Mesendoderm (in vitro differentiated cells): Measurements from ENCODE around the gene UNC5B.

Experiments used
- DNase-seq: peaks from one replicate; pipeline ENCODE4 v3.0.0; 2013
- H2AK5ac ChIP-seq: 2 replicates; pipeline ENCODE4 v1.6.1; 2013; ENCODE audit warnings: low read length, inconsistent platforms
- H2BK120ac ChIP-seq: 2 replicates; pipeline ENCODE4 v1.6.1; 2013; ENCODE audit warnings: low read depth, mild to moderate bottlenecking, low read length, moderate library complexity, mixed read lengths
- H2BK15ac ChIP-seq: replicated peaks from 2 replicates; pipeline ENCODE4 v1.6.1; 2013; ENCODE audit warnings: low read depth, mild to moderate bottlenecking, moderate library complexity
- H2BK5ac ChIP-seq: 2 replicates; pipeline ENCODE4 v1.6.1; 2013; ENCODE audit warnings: low read length, inconsistent platforms
- H3K18ac ChIP-seq: 2 replicates; pipeline ENCODE4 v1.6.1; 2013; ENCODE audit warnings: mild to moderate bottlenecking, low read length, mixed read lengths
- H3K23ac ChIP-seq: one replicate; pipeline ENCODE4 v1.6.1; 2013; ENCODE audit warnings: low read length
- H3K27ac ChIP-seq: 2 replicates; pipeline ENCODE4 v1.5.1; 2013; ENCODE audit warnings: low read depth, mild to moderate bottlenecking, inconsistent platforms, low read length, moderate library complexity
- H3K27me3 ChIP-seq: 2 replicates; pipeline ENCODE4 v1.6.1; 2013; ENCODE audit warnings: low read length, control low read depth, mild to moderate bottlenecking, inconsistent platforms; ENCODE audit not compliant: insufficient read depth, poor library complexity
- H3K36me3 ChIP-seq: 2 replicates; pipeline ENCODE4 v1.6.1; 2013; ENCODE audit warnings: low read length, inconsistent platforms; ENCODE audit not compliant: control insufficient read depth, insufficient read depth
- H3K4ac ChIP-seq: one replicate; pipeline ENCODE4 v1.6.1; 2013; ENCODE audit warnings: low read depth, mild to moderate bottlenecking, low read length, moderate library complexity
- H3K4me1 ChIP-seq: 2 replicates; pipeline ENCODE4 v1.6.1; 2013; ENCODE audit warnings: low read depth, low read length, inconsistent platforms; ENCODE audit not compliant: control insufficient read depth
- H3K4me2 ChIP-seq: 2 replicates; pipeline ENCODE4 v1.6.1; 2013; ENCODE audit warnings: low read length
- H3K4me3 ChIP-seq: 2 replicates; pipeline ENCODE4 v1.5.1; 2013; ENCODE audit warnings: mild to moderate bottlenecking, low read length
- H3K56ac ChIP-seq: one replicate; pipeline ENCODE4 v1.6.1; 2013; ENCODE audit warnings: low read length
- H3K79me1 ChIP-seq: 2 replicates; pipeline ENCODE4 v1.6.1; 2013; ENCODE audit warnings: low read length, inconsistent platforms
- H3K79me2 ChIP-seq: 2 replicates; pipeline ENCODE4 v1.6.1; 2013; ENCODE audit warnings: mild to moderate bottlenecking, low read length; ENCODE audit not compliant: control insufficient read depth, insufficient read depth
- H3K9ac ChIP-seq: 2 replicates; pipeline ENCODE4 v1.6.1; 2013; ENCODE audit warnings: low read length, inconsistent platforms
- H4K5ac ChIP-seq: one replicate; pipeline ENCODE4 v1.6.1; 2013; ENCODE audit warnings: low read length
- H4K8ac ChIP-seq: one replicate; pipeline ENCODE4 v1.6.1; 2013; ENCODE audit warnings: low read depth, mild to moderate bottlenecking, control low read depth, low read length, moderate library complexity
- WGBS: extraction: QIAGEN DNeasy Blood & Tissue Kit; methylation state at CpG from one replicate; pipeline ENCODE4 v1.1.7; 2013; ENCODE audit warnings: low lambda C conversion rate, missing lambda C conversion rate; ENCODE audit not compliant: insufficient coverage; ENCODE audit errors: extremely low coverage; 5-methylcytosine and 5-hydroxymethylcytosine counted together

Gene UNC5B

GRCh38 chr10:71249996-71250395 is 37.6 kb downstream of the UNC5B start:
- no peak overlapping the region for H3K4me2 ChIP-seq
- H3K4me1 ChIP-seq: peaks cover 4% of the 10 kb centered on the region
- no peak overlapping the region for H3K4ac ChIP-seq
- no peak overlapping the region for H3K56ac ChIP-seq
- no peak overlapping the region for H2BK15ac ChIP-seq
- H3K36me3 ChIP-seq: no peaks in the 10 kb centered on the region
- no peak overlapping the region for H3K9ac ChIP-seq
- no peak overlapping the region for H3K4me3 ChIP-seq
- no peak overlapping the region for H3K18ac ChIP-seq
- no peaks in the 10 kb centered on the region for H3K27me3 ChIP-seq
- H2AK5ac ChIP-seq: no peak overlapping the region
- no peak overlapping the region for H3K23ac ChIP-seq
- H2BK120ac ChIP-seq: no peak overlapping the region
- DNase-seq: no peak
- peaks cover 2% of the 10 kb centered on the region for H3K79me1 ChIP-seq
- no peak overlapping the region for H4K8ac ChIP-seq
- no peaks in the 10 kb centered on the region for H3K79me2 ChIP-seq
- no peak overlapping the region for H3K27ac ChIP-seq
- no peak overlapping the region for H2BK5ac ChIP-seq
- H4K5ac ChIP-seq: no peak overlapping the region
- WGBS: no CpG with 5 or more reads among the region's 7 CpGs

- peaks cover 4% of the 10 kb centered on the region for H3K4me1 ChIP-seq
- no peak overlapping the region for H3K27ac ChIP-seq
These were observed 38.0 kb downstream of the UNC5B start for GRCh38 chr10:71250405-71250804.

GRCh38 chr10:71250842-71251241 is 38.5 kb downstream of the UNC5B start:
- no peak overlapping the region for H3K9ac ChIP-seq
- no peak overlapping the region for H4K5ac ChIP-seq
- H4K8ac ChIP-seq: no peak overlapping the region
- H2AK5ac ChIP-seq: no peak overlapping the region
- no peak overlapping the region for H3K4me3 ChIP-seq
- no peak overlapping the region for H2BK15ac ChIP-seq
- WGBS: no CpG with 5 or more reads among the region's 1 CpG
- no peaks in the 10 kb centered on the region for H3K36me3 ChIP-seq
- no peak overlapping the region for H3K18ac ChIP-seq
- H2BK5ac ChIP-seq: no peak overlapping the region
- no peak overlapping the region for H3K4ac ChIP-seq
- H3K4me1 ChIP-seq: peaks cover 4% of the 10 kb centered on the region
- H3K79me1 ChIP-seq: peaks cover 2% of the 10 kb centered on the region
- H2BK120ac ChIP-seq: no peak overlapping the region
- no peak overlapping the region for H3K27ac ChIP-seq
- H3K79me2 ChIP-seq: no peaks in the 10 kb centered on the region
- no peak overlapping the region for H3K4me2 ChIP-seq
- no peak overlapping the region for H3K56ac ChIP-seq
- no peaks in the 10 kb centered on the region for H3K27me3 ChIP-seq
- DNase-seq: no peak
- no peak overlapping the region for H3K23ac ChIP-seq

More at GRCh38 chr10:71250405-71250804, 38.0 kb downstream of the UNC5B start:
- Histone ChIP-seq H3K18ac (no peak overlapping the region), H3K27me3 (no peaks in the 10 kb centered on the region), H3K36me3 (no peaks in the 10 kb centered on the region), H3K4me2 (no peak overlapping the region), H4K5ac (no peak overlapping the region), H2BK15ac (no peak overlapping the region), H2BK120ac (no peak overlapping the region), H3K4me3 (no peak overlapping the region), H3K56ac (no peak overlapping the region), H3K4ac (no peak overlapping the region), H3K79me2 (no peaks in the 10 kb centered on the region), H2BK5ac (no peak overlapping the region), H3K79me1 (peaks cover 2% of the 10 kb centered on the region), H4K8ac (no peak overlapping the region), H2AK5ac (no peak overlapping the region), H3K23ac (no peak overlapping the region), H3K9ac (no peak overlapping the region)
- no peak for DNase-seq
- no CpG with 5 or more reads among the region's 3 CpGs for WGBS

- H3K4me3 ChIP-seq: no peak overlapping the region
- H3K27me3 ChIP-seq: no peaks in the 10 kb centered on the region
- no peak overlapping the region for H4K8ac ChIP-seq
- no peak overlapping the region for H3K23ac ChIP-seq
- H3K79me1 ChIP-seq: peaks cover 2% of the 10 kb centered on the region
- no peak overlapping the region for H3K4ac ChIP-seq
- peaks cover 4% of the 10 kb centered on the region for H3K4me1 ChIP-seq
- no peak overlapping the region for H2BK5ac ChIP-seq
- DNase-seq: no peak
- H3K9ac ChIP-seq: no peak overlapping the region
- H2BK15ac ChIP-seq: no peak overlapping the region
- H3K79me2 ChIP-seq: no peaks in the 10 kb centered on the region
- no peak overlapping the region for H4K5ac ChIP-seq
- no peak overlapping the region for H3K56ac ChIP-seq
- H3K18ac ChIP-seq: no peak overlapping the region
- H2BK120ac ChIP-seq: no peak overlapping the region
- no peaks in the 10 kb centered on the region for H3K36me3 ChIP-seq
- H3K4me2 ChIP-seq: no peak overlapping the region
- H3K27ac ChIP-seq: no peak overlapping the region
- H2AK5ac ChIP-seq: no peak overlapping the region
- no CpG with 5 or more reads among the region's 6 CpGs for WGBS
These were observed 38.9 kb downstream of the UNC5B start for GRCh38 chr10:71251319-71251718.

GRCh38 chr10:71252220-71252619 is 39.9 kb downstream of the UNC5B start:
- no peak overlapping the region for H4K8ac ChIP-seq
- peaks cover 4% of the 10 kb centered on the region for H3K4me1 ChIP-seq
- no peak for DNase-seq
- H3K79me2 ChIP-seq: no peaks in the 10 kb centered on the region
- no peak overlapping the region for H3K4ac ChIP-seq
- no peak overlapping the region for H3K4me3 ChIP-seq
- no peak overlapping the region for H2BK15ac ChIP-seq
- no peak overlapping the region for H2BK120ac ChIP-seq
- H2AK5ac ChIP-seq: no peak overlapping the region
- H3K18ac ChIP-seq: no peak overlapping the region
- H3K4me2 ChIP-seq: no peak overlapping the region
- no peaks in the 10 kb centered on the region for H3K27me3 ChIP-seq
- no peak overlapping the region for H3K9ac ChIP-seq
- no peak overlapping the region for H3K23ac ChIP-seq
- WGBS: no CpG with 5 or more reads among the region's 6 CpGs
- no peak overlapping the region for H3K56ac ChIP-seq
- no peaks in the 10 kb centered on the region for H3K36me3 ChIP-seq
- no peak overlapping the region for H4K5ac ChIP-seq
- H2BK5ac ChIP-seq: no peak overlapping the region
- peaks cover 4% of the 10 kb centered on the region for H3K79me1 ChIP-seq
- no peak overlapping the region for H3K27ac ChIP-seq

DNA sequence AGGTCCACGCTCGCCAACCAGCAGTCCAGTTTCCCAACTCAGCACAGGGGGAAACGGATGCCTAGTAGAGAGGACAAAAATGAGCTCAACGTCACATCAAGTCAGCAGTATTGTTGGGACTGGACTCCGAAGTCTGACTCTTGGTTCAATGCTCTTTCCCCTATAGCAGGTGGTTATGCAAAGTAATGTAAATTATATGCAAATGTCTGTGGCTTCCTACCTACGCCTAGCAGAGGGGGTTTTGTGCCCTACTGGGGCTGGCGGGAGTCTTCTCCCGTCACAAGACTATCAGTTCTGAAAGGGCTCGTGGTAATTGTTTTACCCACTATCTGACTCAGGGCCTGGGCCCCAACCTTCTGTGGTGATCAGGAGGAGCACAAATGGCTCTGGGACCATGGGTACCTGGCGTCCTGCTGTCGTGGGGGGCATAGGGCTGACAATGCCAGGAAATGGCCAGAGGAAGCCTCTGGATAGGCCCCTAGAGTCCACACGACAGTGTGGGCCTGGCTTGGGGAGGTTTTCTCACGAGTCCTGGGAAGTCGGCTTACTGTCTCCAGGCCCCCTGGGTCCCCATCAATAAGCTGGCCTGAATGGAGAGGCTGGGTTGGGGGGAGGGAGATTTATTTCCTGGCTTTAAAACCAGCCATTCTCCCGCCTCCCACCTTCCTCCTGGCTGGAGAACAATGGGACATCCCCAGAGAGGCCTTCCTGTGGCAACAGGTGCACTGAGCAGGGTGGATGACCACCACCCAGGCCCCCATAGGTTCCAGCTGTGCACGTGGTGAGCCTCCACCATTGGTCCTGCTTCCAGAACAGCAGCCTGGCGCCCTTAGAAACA is 41.8 kb downstream of the UNC5B start:
- no peak overlapping the region for H3K4ac ChIP-seq
- no peak overlapping the region for H2BK120ac ChIP-seq
- peaks cover 4% of the 10 kb centered on the region for H3K79me1 ChIP-seq
- no peak overlapping the region for H2AK5ac ChIP-seq
- no peak overlapping the region for H3K4me2 ChIP-seq
- H4K5ac ChIP-seq: no peak overlapping the region
- no peak overlapping the region for H3K23ac ChIP-seq
- H2BK5ac ChIP-seq: no peak overlapping the region
- no peaks in the 10 kb centered on the region for H3K36me3 ChIP-seq
- no peak overlapping the region for H3K4me3 ChIP-seq
- H3K56ac ChIP-seq: no peak overlapping the region
- H3K18ac ChIP-seq: no peak overlapping the region
- DNase-seq: no peak
- H4K8ac ChIP-seq: no peak overlapping the region
- peaks cover 4% of the 10 kb centered on the region for H3K4me1 ChIP-seq
- no peaks in the 10 kb centered on the region for H3K79me2 ChIP-seq
- H3K27me3 ChIP-seq: no peaks in the 10 kb centered on the region
- WGBS: no CpG with 5 or more reads among the region's 17 CpGs
- no peak overlapping the region for H2BK15ac ChIP-seq
- H3K9ac ChIP-seq: no peak overlapping the region
- H3K27ac ChIP-seq: no peak overlapping the region
